ENCODE data around the gene CRIM1. TPM values are rescaled to one million over a fixed set of nuclear protein-coding genes. Genes with fewer than 3 reads are reported as not detected.
A peak's percentile ranks its signal among the peaks of the same experiment; 100 is the strongest.

Gene CRIM1
- total RNA-seq, 4 donors from 2014 or later, result 179 to 229 (median 188) TPM

- DNase-seq (ENCODE audit: low spot score in 2 of 2), result no peak
- 95 to 96% methylated on average over 5 of the region's 5 CpGs for WGBS, 2 donors
- H3K4me1 ChIP-seq, result peaks cover 0 to 11% (median 0%) of the 10 kb centered on the region in 4 donors
- H3K27me3 ChIP-seq, result no peaks in the 10 kb centered on the region
- no peak overlapping the region for H3K27ac ChIP-seq
- H3K4me3 ChIP-seq, result no peak overlapping the region
- TF ChIP-seq EP300 (IDR thresholded peaks at IDR 0.05), result no peak
- no peak for TF ChIP-seq POLR2A (IDR thresholded peaks at IDR 0.05)
- TF ChIP-seq, protein P1, sequence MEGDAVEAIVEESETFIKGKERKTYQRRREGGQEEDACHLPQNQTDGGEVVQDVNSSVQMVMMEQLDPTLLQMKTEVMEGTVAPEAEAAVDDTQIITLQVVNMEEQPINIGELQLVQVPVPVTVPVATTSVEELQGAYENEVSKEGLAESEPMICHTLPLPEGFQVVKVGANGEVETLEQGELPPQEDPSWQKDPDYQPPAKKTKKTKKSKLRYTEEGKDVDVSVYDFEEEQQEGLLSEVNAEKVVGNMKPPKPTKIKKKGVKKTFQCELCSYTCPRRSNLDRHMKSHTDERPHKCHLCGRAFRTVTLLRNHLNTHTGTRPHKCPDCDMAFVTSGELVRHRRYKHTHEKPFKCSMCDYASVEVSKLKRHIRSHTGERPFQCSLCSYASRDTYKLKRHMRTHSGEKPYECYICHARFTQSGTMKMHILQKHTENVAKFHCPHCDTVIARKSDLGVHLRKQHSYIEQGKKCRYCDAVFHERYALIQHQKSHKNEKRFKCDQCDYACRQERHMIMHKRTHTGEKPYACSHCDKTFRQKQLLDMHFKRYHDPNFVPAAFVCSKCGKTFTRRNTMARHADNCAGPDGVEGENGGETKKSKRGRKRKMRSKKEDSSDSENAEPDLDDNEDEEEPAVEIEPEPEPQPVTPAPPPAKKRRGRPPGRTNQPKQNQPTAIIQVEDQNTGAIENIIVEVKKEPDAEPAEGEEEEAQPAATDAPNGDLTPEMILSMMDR (IDR thresholded peaks at IDR 0.05), result no peak
- H3K9me3 ChIP-seq, result no peaks in the 10 kb centered on the region
- peaks cover 0 to 67% (median 3%) of the 10 kb centered on the region in 3 donors for H3K36me3 ChIP-seq
Observed at GRCh38 chr2:36550006-36550405, 194.4 kb downstream of the CRIM1 start.

- TF ChIP-seq EP300 (IDR thresholded peaks at IDR 0.05), result peak in 1 of 2 donors; percentile 19
- no peak for TF ChIP-seq POLR2A (IDR thresholded peaks at IDR 0.05)
- peak overlapping the region in 1 of 4 donors; percentile 6 for H3K27ac ChIP-seq
- WGBS, 2 donors, result 35 to 38% methylated on average over 4 of the region's 4 CpGs
Observed at GRCh38 chr2:36553683-36554082, 198.1 kb downstream of the CRIM1 start.

GRCh38 chr2:36554531-36554930 lies 199.0 kb downstream of the CRIM1 start:
- Histone ChIP-seq H3K9me3 (no peaks in the 10 kb centered on the region), H3K36me3 (peaks cover 0 to 44% (median 0%) of the 10 kb centered on the region in 3 donors), H3K27ac (no peak overlapping the region), H3K4me3 (no peak overlapping the region), H3K4me1 (peaks cover 0 to 11% (median 0%) of the 10 kb centered on the region in 4 donors), H3K27me3 (no peaks in the 10 kb centered on the region)
- TF ChIP-seq EP300 (IDR thresholded peaks at IDR 0.05), result no peak
- TF ChIP-seq, protein P1 (IDR thresholded peaks at IDR 0.05), result no peak
- no peak for TF ChIP-seq POLR2A (IDR thresholded peaks at IDR 0.05)
- 90 to 94% methylated on average over 1 of the region's 1 CpG for WGBS, 2 donors
- DNase-seq (ENCODE audit: low spot score in 2 of 2), result no peak

More at GRCh38 chr2:36553683-36554082, 198.1 kb downstream of the CRIM1 start:
- Histone ChIP-seq H3K36me3 (peaks cover 0 to 50% (median under 1%) of the 10 kb centered on the region in 3 donors), H3K9me3 (no peaks in the 10 kb centered on the region), H3K27me3 (no peaks in the 10 kb centered on the region), H3K4me1 (peaks cover 0 to 11% (median 0%) of the 10 kb centered on the region in 4 donors), H3K4me3 (no peak overlapping the region)
- no peak for DNase-seq (ENCODE audit: low spot score in 2 of 2)

DNA sequence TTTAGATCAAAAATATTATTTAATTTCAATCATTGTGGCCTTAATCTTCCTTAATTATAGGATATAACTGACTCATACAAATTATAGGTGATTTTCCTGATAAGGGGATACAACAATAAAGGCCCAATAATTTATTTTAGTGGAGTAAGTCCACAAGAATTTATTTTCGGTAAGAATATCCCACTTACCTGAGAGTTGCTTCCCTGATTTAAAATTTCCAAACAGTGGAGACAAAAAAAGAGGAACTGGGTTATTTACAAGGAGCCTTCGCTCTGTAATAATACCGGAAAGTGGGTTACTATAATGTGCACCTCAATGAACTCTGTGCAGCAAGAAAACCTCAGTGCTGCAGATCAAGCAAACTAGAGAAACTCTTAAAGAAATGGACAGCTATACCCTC lies 200.2 kb downstream of the CRIM1 start:
- Histone ChIP-seq H3K4me3 (no peak overlapping the region), H3K4me1 (peaks cover 0 to 11% (median 0%) of the 10 kb centered on the region in 4 donors), H3K9me3 (no peaks in the 10 kb centered on the region), H3K36me3 (peaks cover 0 to 42% (median 0%) of the 10 kb centered on the region in 3 donors), H3K27me3 (no peaks in the 10 kb centered on the region), H3K27ac (no peak overlapping the region)
- 89 to 96% methylated on average over 3 of the region's 3 CpGs for WGBS, 2 donors
- DNase-seq (ENCODE audit: low spot score in 2 of 2), result no peak
- no peak for TF ChIP-seq POLR2A (IDR thresholded peaks at IDR 0.05)
- no peak for TF ChIP-seq EP300 (IDR thresholded peaks at IDR 0.05)

GRCh38 chr2:36556842-36557241 lies 201.3 kb downstream of the CRIM1 start:
- Histone ChIP-seq H3K4me3 (no peak overlapping the region), H3K27ac (no peak overlapping the region), H3K27me3 (no peaks in the 10 kb centered on the region), H3K36me3 (peaks cover 0 to 33% (median 0%) of the 10 kb centered on the region in 3 donors), H3K4me1 (peaks cover 0 to 16% (median 4%) of the 10 kb centered on the region in 4 donors), H3K9me3 (no peaks in the 10 kb centered on the region)
- WGBS, 2 donors, result 40 to 55% methylated on average over 1 of the region's 1 CpG
- DNase-seq (ENCODE audit: low spot score in 2 of 2), result no peak
- TF ChIP-seq POLR2A (IDR thresholded peaks at IDR 0.05) (no peak), EP300 (IDR thresholded peaks at IDR 0.05) (no peak)
- TF ChIP-seq, protein P1 (IDR thresholded peaks at IDR 0.05), result no peak

- Histone ChIP-seq H3K4me3 (no peak overlapping the region), H3K4me1 (peaks cover 0 to 29% (median 10%) of the 10 kb centered on the region in 4 donors), H3K36me3 (peaks cover 0 to 22% (median 0%) of the 10 kb centered on the region in 3 donors), H3K27ac (no peak overlapping the region), H3K27me3 (no peaks in the 10 kb centered on the region), H3K9me3 (no peaks in the 10 kb centered on the region)
- WGBS, 2 donors, result 88% methylated on average over 11 of the region's 11 CpGs
- DNase-seq (ENCODE audit: low spot score in 2 of 2), result no peak
- TF ChIP-seq EP300 (IDR thresholded peaks at IDR 0.05) (no peak), POLR2A (IDR thresholded peaks at IDR 0.05) (no peak)
- TF ChIP-seq, protein P1 (IDR thresholded peaks at IDR 0.05), result no peak
Observed at GRCh38 chr2:36559221-36559942, 203.8 kb downstream of the CRIM1 start.

All from tibial nerve (tissue), 4 donors.